IPS-18c (cell line): ENCODE results near the gene MRAS.
A peak's percentile ranks its signal among the peaks of the same experiment; 100 is the strongest.
"Not testable (repeated sequence)": the region's sequence is repeated elsewhere in the genome, so short reads cannot be mapped to it uniquely, and the experiment has no call there.

Source experiments
- H3K4me3 ChIP-seq: 2 replicates; pipeline ENCODE4 v1.7.0; 2013; ENCODE audit warnings: low read depth, mild to moderate bottlenecking, low read length, moderate library complexity; ENCODE audit not compliant: insufficient read depth
- H3K9me3 ChIP-seq: one replicate; pipeline ENCODE4 v1.6.1; 2013; ENCODE audit warnings: mild to moderate bottlenecking, low read length, moderate library complexity; ENCODE audit not compliant: control insufficient read depth, insufficient read depth

The MRAS gene

GRCh38 chr3:138374573-138375134, 26.3 kb downstream of the MRAS start:
- no peaks in the 10 kb centered on the region for H3K9me3 ChIP-seq
- no peak overlapping the region for H3K4me3 ChIP-seq

- Histone ChIP-seq H3K9me3 (no peaks in the 10 kb centered on the region), H3K4me3 (no peak overlapping the region)
These were observed 27.1 kb downstream of the MRAS start for GRCh38 chr3:138375447-138375846.

GRCh38 chr3:138376663-138377062, 28.3 kb downstream of the MRAS start:
- H3K4me3 ChIP-seq = no peak overlapping the region
- no peaks in the 10 kb centered on the region for H3K9me3 ChIP-seq

GRCh38 chr3:138377212-138377611, 28.8 kb downstream of the MRAS start:
- not testable (repeated sequence) for H3K4me3 ChIP-seq, H3K9me3 ChIP-seq

GRCh38 chr3:138377804-138378203, 29.4 kb downstream of the MRAS start:
- H3K9me3 ChIP-seq = no peaks in the 10 kb centered on the region
- H3K4me3 ChIP-seq = no peak overlapping the region

- Histone ChIP-seq H3K9me3 (no peaks in the 10 kb centered on the region), H3K4me3 (no peak overlapping the region)
These were observed 30.0 kb downstream of the MRAS start for GRCh38 chr3:138378331-138378730.

- H3K4me3 ChIP-seq = no peak overlapping the region
- no peaks in the 10 kb centered on the region for H3K9me3 ChIP-seq
These were observed 30.6 kb downstream of the MRAS start for GRCh38 chr3:138378990-138379389.

- Histone ChIP-seq H3K9me3 (peaks cover 1% of the 10 kb centered on the region), H3K4me3 (peak overlapping the region; percentile 9; the same call in 1 of the 2 replicates)
These were observed 33.1 kb downstream of the MRAS start for GRCh38 chr3:138381413-138381901.

- H3K9me3 ChIP-seq = peaks cover 2% of the 10 kb centered on the region
- H3K4me3 ChIP-seq = no peak overlapping the region; the same call in 1 of the 2 replicates
These were observed 33.8 kb downstream of the MRAS start for GRCh38 chr3:138381950-138382715.

GRCh38 chr3:138383715-138384465, 35.5 kb downstream of the MRAS start:
- no peak overlapping the region for H3K4me3 ChIP-seq
- H3K9me3 ChIP-seq = peaks cover 2% of the 10 kb centered on the region

- H3K4me3 ChIP-seq = no peak overlapping the region
- H3K9me3 ChIP-seq = peaks cover 2% of the 10 kb centered on the region
These were observed 36.2 kb downstream of the MRAS start for GRCh38 chr3:138384531-138384930.

- Histone ChIP-seq H3K9me3 (peaks cover 2% of the 10 kb centered on the region), H3K4me3 (no peak overlapping the region)
These were observed 36.6 kb downstream of the MRAS start for GRCh38 chr3:138384976-138385375.

GRCh38 chr3:138389144-138389601, 40.8 kb downstream of the MRAS start:
- Histone ChIP-seq H3K4me3 (no peak overlapping the region), H3K9me3 (peaks cover 2% of the 10 kb centered on the region)

GRCh38 chr3:138389841-138390581, 41.6 kb downstream of the MRAS start:
- H3K4me3 ChIP-seq = no peak overlapping the region
- H3K9me3 ChIP-seq = peaks cover 2% of the 10 kb centered on the region

GRCh38 chr3:138390582-138390932, 42.2 kb downstream of the MRAS start:
- peaks cover 2% of the 10 kb centered on the region for H3K9me3 ChIP-seq

GRCh38 chr3:138394156-138394555, 45.8 kb downstream of the MRAS start:
- Histone ChIP-seq H3K9me3 (no peaks in the 10 kb centered on the region), H3K4me3 (no peak overlapping the region)

More at GRCh38 chr3:138390582-138390932, 42.2 kb downstream of the MRAS start:
- no peak overlapping the region for H3K4me3 ChIP-seq

- Histone ChIP-seq H3K9me3 (no peaks in the 10 kb centered on the region), H3K4me3 (no peak overlapping the region)
These were observed 46.3 kb downstream of the MRAS start for GRCh38 chr3:138394686-138395085.
